Common myeloid progenitor, CD34-positive (primary cell): ENCODE results near the gene TRAPPC5.

Experiments used
- CTCF ChIA-PET: fragments of 350-600 bp; sonication (Branson Sonifier 250); formaldehyde crosslinking; loops from one replicate; lab custom pipeline; 2021; ENCODE audit warnings: antibody characterized with exemption; lab: Charles Lee
- POLR2A ChIA-PET: fragments of 350-600 bp; sonication (Branson Sonifier 250); formaldehyde crosslinking; loops from one replicate; lab custom pipeline; 2021; ENCODE audit warnings: antibody characterized with exemption; lab: Charles Lee
- DNase-seq, 3 donors: peaks; one replicate each; pipeline versions ENCODE4 v3.0.0 to v3.0.0-alpha.2; 2013
- H3K27ac ChIP-seq, 2 experiments: 1 replicate in 1 of 2; 2 replicates in 1 of 2; pipeline ENCODE4 v1.7.0; 2013; ENCODE audit warnings: inconsistent platforms in 2 of 2, low read length in 2 of 2, mild to moderate bottlenecking in 2 of 2, low read depth in 1 of 2, moderate library complexity in 1 of 2; ENCODE audit not compliant: severe bottlenecking in 2 of 2, insufficient read depth in 1 of 2, poor library complexity in 1 of 2
- H3K27me3 ChIP-seq, 5 experiments: replicated peaks in 2 of 5; 1 replicate in 3 of 5; 2 replicates in 2 of 5; pipeline versions ENCODE4 v1.6.1 to v1.7.0; 2013; ENCODE audit warnings: low read length in 4 of 5, mild to moderate bottlenecking in 2 of 5, moderate library complexity in 2 of 5, inconsistent platforms in 1 of 5; ENCODE audit not compliant: insufficient read depth in 5 of 5, control insufficient read depth in 4 of 5
- H3K36me3 ChIP-seq, 4 experiments: 1 replicate in 2 of 4; 2 replicates in 2 of 4; pipeline versions ENCODE4 v1.6.1 to v1.7.0; 2013; ENCODE audit warnings: low read length in 3 of 4, control low read depth in 1 of 4, mild to moderate bottlenecking in 1 of 4; ENCODE audit not compliant: control insufficient read depth in 4 of 4, insufficient read depth in 4 of 4
- H3K4me1 ChIP-seq, 4 experiments: 1 replicate in 3 of 4; 2 replicates in 1 of 4; pipeline versions ENCODE4 v1.6.1 to v1.7.1; 2013; ENCODE audit warnings: low read length in 3 of 4, mild to moderate bottlenecking in 3 of 4, control low read depth in 1 of 4, inconsistent platforms in 1 of 4, moderate library complexity in 1 of 4; ENCODE audit not compliant: control insufficient read depth in 4 of 4, insufficient read depth in 4 of 4; ENCODE audit errors: control extremely low read depth in 1 of 4
- H3K4me3 ChIP-seq, 7 experiments: 1 replicate in 4 of 7; 2 replicates in 3 of 7; pipeline versions ENCODE4 v1.5.1 to v1.7.0; 2013; ENCODE audit warnings: mild to moderate bottlenecking in 7 of 7, low read length in 6 of 7, moderate library complexity in 6 of 7, inconsistent platforms in 2 of 7, low read depth in 2 of 7, control low read depth in 1 of 7; ENCODE audit not compliant: insufficient read depth in 4 of 7, control insufficient read depth in 1 of 7; ENCODE audit errors: extremely low read depth in 1 of 7
- H3K9me3 ChIP-seq, 5 experiments: 1 replicate in 4 of 5; 2 replicates in 1 of 5; pipeline versions ENCODE4 v1.6.1 to v1.7.1; 2013; ENCODE audit warnings: low read length in 4 of 5, mild to moderate bottlenecking in 2 of 5, inconsistent platforms in 1 of 5, low read depth in 1 of 5, moderate library complexity in 1 of 5; ENCODE audit not compliant: control insufficient read depth in 4 of 5, insufficient read depth in 2 of 5; ENCODE audit errors: control extremely low read depth in 1 of 5
- WGBS: methylation state at CpG from one replicate; pipeline ENCODE4 v1.1.5; 2013; ENCODE audit not compliant: insufficient coverage; 5-methylcytosine and 5-hydroxymethylcytosine counted together

The TRAPPC5 gene

DNA sequence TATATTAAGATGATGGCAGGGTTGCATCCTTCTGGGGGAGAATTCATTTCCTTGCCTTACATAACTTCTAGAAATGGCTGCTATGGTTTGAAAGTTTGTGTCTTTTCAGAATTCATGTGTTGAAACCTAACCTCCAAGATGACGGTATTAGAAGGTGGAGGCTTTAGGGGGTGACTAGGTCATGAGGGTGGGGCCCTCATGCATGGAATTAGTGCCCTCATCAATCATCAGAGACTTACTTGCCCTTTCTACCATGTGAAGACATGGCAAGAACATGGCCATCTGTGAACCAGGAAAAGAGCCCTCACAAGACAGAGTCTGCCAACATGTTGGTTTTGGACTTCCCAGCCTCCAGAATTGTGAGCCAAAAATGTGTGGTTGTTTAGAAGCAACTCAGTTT is 36.1 kb downstream of the TRAPPC5 start:
- CTCF ChIA-PET = no interaction called here
- peaks cover 0 to 35% (median 6%) of the 10 kb centered on the region in 4 experiments for H3K4me1 ChIP-seq
- POLR2A ChIA-PET = no interaction called here
- no peak overlapping the region for H3K4me3 ChIP-seq
- WGBS = 100% methylated on average over 1 of the region's 1 CpG
- H3K27ac ChIP-seq = no peak overlapping the region
- H3K9me3 ChIP-seq = peaks cover 0 to 5% (median 2%) of the 10 kb centered on the region in 5 experiments
- no peaks in the 10 kb centered on the region for H3K27me3 ChIP-seq
- no peaks in the 10 kb centered on the region for H3K36me3 ChIP-seq
- DNase-seq = no peak

DNA sequence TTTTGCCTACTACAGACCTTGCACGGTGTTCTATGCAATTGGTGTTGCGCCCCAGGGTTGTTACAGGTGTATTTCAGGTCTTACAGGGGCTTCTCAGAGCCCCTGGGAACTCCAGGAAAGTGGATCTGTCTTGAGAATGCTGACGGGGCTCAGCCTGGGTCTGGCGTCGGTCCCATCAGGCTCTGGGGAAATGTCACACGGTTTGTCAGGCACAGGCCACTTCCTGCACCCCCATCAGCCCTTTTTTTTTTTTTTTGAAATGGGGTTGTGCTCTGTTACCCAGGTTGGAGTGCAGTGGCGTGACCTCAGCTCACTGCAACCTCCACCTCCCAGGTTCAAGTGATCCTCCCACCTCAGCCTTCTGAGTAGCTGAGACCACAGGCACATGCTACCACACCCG is 38.0 kb downstream of the TRAPPC5 start:
- Histone ChIP-seq H3K9me3 (peaks cover 0 to 5% (median 2%) of the 10 kb centered on the region in 5 experiments), H3K27me3 (peaks cover 0 to 2% (median 0%) of the 10 kb centered on the region in 5 experiments), H3K4me1 (peaks cover 0 to 31% (median 6%) of the 10 kb centered on the region in 4 experiments), H3K27ac (no peak overlapping the region), H3K36me3 (no peaks in the 10 kb centered on the region), H3K4me3 (peak overlapping the region in 1 of 7 experiments; percentile 32)
- ChIA-PET CTCF (interaction anchor here (1.2 to 1.9 kb wide), 2 partner anchors 38 to 66 kb away, joined by 4 to 6 read pairs; partner anchors contain the start of gene TRAPPC5), POLR2A (no interaction called here)
- WGBS = 29% methylated on average over 6 of the region's 8 CpGs
- peak in 2 of 3 donors; percentile 63 to 67 for DNase-seq

DNA sequence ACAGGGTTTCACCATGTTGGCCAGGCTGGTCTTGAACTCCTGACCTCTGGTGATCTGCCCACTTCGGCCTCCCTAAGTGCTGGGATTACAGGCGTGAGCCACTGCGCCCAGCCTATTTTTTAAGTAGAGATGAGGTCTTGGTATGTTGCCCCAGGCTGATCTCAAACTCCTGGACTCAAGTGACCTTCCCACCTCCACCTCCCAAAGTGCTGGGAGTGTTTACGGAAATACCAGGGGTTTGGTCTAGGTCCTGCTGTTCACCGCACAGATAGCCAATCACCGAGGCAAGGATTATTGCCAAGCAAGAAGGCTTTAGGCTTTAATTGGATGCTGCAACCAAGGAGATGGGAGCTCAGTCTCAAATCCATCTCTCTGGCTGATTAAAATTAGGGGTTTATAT is 39.7 kb downstream of the TRAPPC5 start:
- POLR2A ChIA-PET = no interaction called here
- CTCF ChIA-PET = interaction anchor here (0.8 to 1.9 kb wide), 2 partner anchors 11 to 40 kb away, joined by 3 to 6 read pairs; partner anchors contain the start of gene TRAPPC5

DNA sequence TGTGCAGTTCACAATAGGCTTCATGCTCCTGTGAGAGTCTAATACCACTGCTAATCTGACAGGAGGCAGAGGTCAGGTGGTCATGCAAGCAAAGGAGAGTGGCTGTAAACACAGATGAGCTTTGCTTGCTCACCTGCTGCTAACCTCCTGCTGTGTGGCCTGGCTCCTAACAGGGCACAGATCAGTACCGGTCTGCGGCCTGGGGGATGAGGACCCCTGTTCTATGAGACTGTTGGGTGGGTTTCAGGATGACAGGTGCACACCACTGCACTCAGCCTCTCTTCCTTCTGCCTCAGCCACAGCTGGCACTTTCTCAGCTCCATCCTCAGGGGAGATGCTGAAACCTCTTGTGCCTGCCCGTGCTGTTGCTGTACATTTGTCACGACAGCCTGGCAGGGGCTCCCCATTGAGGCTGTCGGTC is 41.6 kb downstream of the TRAPPC5 start:
- ChIA-PET CTCF (interaction anchor here (1.0 kb wide), 1 partner anchor 42 kb away, joined by 3 read pairs; the partner anchor contains the start of gene TRAPPC5), POLR2A (no interaction called here)

More for the DNA sequence above, 39.7 kb downstream of the TRAPPC5 start:
- DNase-seq = no peak
- peaks cover 0 to 5% (median 2%) of the 10 kb centered on the region in 5 experiments for H3K9me3 ChIP-seq
- WGBS = 96% methylated on average over 3 of the region's 6 CpGs
- no peak overlapping the region for H3K27ac ChIP-seq
- peaks cover 0 to 2% (median 0%) of the 10 kb centered on the region in 5 experiments for H3K27me3 ChIP-seq
- no peaks in the 10 kb centered on the region for H3K36me3 ChIP-seq
- no peak overlapping the region for H3K4me3 ChIP-seq
- H3K4me1 ChIP-seq = peaks cover 0 to 21% (median 4%) of the 10 kb centered on the region in 4 experiments

DNA sequence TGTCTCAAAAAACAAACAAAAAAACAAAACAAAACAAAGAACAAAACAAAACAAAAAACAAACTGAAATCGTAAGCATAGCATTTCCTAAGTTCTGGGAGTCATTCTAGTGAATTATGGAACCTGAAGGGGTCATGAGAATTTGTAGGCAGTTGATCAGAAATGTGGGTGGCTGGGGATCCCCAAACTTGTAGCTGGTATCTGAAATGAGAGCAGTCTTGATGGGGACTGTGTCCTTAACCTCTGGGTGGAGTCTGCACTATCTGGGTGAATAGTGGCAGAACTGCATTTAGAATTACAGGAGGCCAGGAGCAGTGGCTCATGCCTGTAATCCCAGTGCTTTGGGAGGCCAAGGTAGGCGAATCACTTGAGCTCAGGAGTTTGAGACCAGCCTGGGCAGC is 45.2 kb downstream of the TRAPPC5 start:
- POLR2A ChIA-PET = no interaction called here
- peaks cover 0 to 18% (median 7%) of the 10 kb centered on the region in 4 experiments for H3K4me1 ChIP-seq
- H3K27ac ChIP-seq = no peak overlapping the region
- WGBS = 100% methylated on average over 1 of the region's 2 CpGs
- no peaks in the 10 kb centered on the region for H3K9me3 ChIP-seq
- H3K36me3 ChIP-seq = no peaks in the 10 kb centered on the region
- no peak for DNase-seq
- CTCF ChIA-PET = interaction anchor here (1.7 kb wide), 1 partner anchor 74 kb away, joined by 5 read pairs; no protein-coding TSS in a partner anchor
- H3K4me3 ChIP-seq = no peak overlapping the region
- peaks cover 0 to 36% (median 17%) of the 10 kb centered on the region in 5 experiments for H3K27me3 ChIP-seq

More for the DNA sequence above, 41.6 kb downstream of the TRAPPC5 start:
- no peak overlapping the region for H3K27ac ChIP-seq
- peaks cover 0 to 15% (median 4%) of the 10 kb centered on the region in 4 experiments for H3K4me1 ChIP-seq
- H3K4me3 ChIP-seq = no peak overlapping the region
- H3K27me3 ChIP-seq = peaks cover 0 to 2% (median under 1%) of the 10 kb centered on the region in 5 experiments
- no peaks in the 10 kb centered on the region for H3K36me3 ChIP-seq
- no peak for DNase-seq
- WGBS = 83% methylated on average over 5 of the region's 5 CpGs
- no peaks in the 10 kb centered on the region for H3K9me3 ChIP-seq

DNA sequence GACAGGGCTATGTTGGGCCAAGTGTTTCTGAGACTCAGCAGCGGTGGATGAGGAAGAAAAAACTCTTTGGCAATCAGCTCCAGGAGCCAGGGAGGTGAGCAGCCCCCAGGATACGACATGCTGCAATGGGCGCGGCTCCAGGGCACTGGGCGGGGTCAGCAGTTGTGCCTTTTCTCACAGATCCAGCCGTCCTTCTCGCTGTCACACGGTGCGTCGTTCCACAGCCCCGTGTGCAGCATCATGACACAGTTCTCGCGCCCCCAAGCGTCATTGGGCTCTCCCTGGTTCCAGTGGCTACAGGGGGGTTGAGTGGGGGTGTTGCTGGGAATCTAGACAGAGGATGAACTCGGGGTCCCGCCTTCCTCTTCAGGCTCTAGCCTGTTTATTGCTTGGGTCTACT is 48.6 kb downstream of the TRAPPC5 start:
- POLR2A ChIA-PET = no interaction called here
- Histone ChIP-seq H3K27me3 (peaks cover 0 to 47% (median 22%) of the 10 kb centered on the region in 5 experiments), H3K27ac (no peak overlapping the region), H3K4me3 (no peak overlapping the region), H3K36me3 (no peaks in the 10 kb centered on the region), H3K4me1 (peaks cover 0 to 21% (median 7%) of the 10 kb centered on the region in 4 experiments), H3K9me3 (no peaks in the 10 kb centered on the region)
- CTCF ChIA-PET = no interaction called here
- DNase-seq = peak in 1 of 3 donors; percentile 21
- WGBS = 18% methylated on average over 13 of the region's 16 CpGs

DNA sequence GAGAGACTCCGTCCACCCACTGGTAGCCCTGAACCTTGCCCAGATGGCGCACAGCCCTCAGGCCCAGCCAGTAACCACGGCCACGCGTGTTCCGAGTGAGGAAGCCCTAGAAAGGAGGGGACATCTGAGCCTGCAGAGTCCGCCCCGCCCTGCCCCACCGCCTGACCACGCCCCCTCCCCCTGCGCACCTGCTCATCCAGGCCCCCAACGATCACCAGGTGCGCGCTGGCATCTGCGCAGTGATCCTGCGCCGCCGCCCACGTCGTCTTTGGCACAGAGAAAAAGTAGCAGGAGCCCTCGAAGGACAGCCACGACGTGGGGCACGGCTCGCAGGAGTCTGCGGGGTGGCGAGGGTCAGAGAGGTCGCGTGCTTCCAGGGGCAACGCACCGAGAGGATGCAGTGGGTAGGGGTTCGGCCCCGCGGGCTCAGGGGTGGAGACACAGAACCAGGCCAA is 49.2 kb downstream of the TRAPPC5 start:
- Histone ChIP-seq H3K27ac (no peak overlapping the region), H3K9me3 (no peaks in the 10 kb centered on the region), H3K4me1 (peaks cover 0 to 21% (median 12%) of the 10 kb centered on the region in 4 experiments), H3K4me3 (peak overlapping the region in 2 of 7 experiments; percentile 8 to 38), H3K27me3 (peaks cover 0 to 47% (median 22%) of the 10 kb centered on the region in 5 experiments), H3K36me3 (no peaks in the 10 kb centered on the region)
- POLR2A ChIA-PET = no interaction called here
- no peak for DNase-seq
- WGBS = 9% methylated on average over 17 of the region's 34 CpGs
- CTCF ChIA-PET = interaction anchor here (1.2 kb wide), 1 partner anchor 9 kb away, joined by 6 read pairs; no protein-coding TSS in a partner anchor
